Measurements from ENCODE around the gene STAT5A.

DNA sequence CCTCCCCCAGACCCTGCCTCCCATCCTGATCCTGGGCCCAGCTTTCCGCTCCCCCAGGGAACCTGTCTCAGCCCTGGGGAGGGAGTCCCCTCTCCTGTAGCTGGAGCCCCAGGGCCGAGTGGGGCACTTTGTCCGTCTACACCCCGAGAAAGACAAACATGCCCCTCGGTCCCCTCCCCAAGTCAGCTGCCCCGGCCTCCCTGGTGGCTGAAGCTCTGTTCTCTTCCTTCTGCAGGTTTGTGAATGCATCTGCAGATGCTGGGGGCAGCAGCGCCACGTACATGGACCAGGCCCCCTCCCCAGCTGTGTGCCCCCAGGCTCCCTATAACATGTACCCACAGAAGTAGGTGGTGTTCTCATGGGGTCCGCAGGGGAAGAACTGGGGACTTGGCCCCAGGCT lies 20.8 kb downstream of the STAT5A start:
- TF ChIP-seq, protein P1, sequence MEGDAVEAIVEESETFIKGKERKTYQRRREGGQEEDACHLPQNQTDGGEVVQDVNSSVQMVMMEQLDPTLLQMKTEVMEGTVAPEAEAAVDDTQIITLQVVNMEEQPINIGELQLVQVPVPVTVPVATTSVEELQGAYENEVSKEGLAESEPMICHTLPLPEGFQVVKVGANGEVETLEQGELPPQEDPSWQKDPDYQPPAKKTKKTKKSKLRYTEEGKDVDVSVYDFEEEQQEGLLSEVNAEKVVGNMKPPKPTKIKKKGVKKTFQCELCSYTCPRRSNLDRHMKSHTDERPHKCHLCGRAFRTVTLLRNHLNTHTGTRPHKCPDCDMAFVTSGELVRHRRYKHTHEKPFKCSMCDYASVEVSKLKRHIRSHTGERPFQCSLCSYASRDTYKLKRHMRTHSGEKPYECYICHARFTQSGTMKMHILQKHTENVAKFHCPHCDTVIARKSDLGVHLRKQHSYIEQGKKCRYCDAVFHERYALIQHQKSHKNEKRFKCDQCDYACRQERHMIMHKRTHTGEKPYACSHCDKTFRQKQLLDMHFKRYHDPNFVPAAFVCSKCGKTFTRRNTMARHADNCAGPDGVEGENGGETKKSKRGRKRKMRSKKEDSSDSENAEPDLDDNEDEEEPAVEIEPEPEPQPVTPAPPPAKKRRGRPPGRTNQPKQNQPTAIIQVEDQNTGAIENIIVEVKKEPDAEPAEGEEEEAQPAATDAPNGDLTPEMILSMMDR (IDR thresholded peaks at IDR 0.05) = no peak
- TF ChIP-seq POLR2A (IDR thresholded peaks at IDR 0.05; ENCODE audit: low read depth) = no peak
- TF ChIP-seq EP300 (IDR thresholded peaks at IDR 0.05) = no peak
- TF ChIP-seq POLR2AphosphoS5 (IDR thresholded peaks at IDR 0.05) = no peak

Data from esophagus muscularis mucosa (tissue), 4 donors.